ENCODE results near the gene CEP83.

CEP83 gene

DNA sequence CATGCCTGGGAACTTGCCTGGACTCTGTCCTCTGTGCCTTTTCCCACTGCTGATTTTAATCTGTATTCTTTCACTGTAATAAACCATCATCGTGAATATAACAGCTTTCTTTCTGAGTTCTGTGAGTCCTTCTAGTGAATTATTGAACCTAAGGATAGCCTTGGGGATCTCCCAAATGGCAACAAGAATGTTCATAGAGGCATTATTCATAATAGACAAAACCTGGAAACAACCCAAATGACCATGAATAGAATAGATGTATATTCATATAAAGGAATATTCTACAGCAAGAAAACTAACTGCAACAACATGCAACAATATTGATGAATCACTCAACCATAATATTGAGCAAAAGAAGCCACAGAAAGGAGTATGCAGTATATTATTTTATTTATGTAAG lies 44.7 kb upstream of the CEP83 start:
- no peak overlapping the region for H2AFZ ChIP-seq (ENCODE audit: low read depth, low read length, severe bottlenecking)
- no peak overlapping the region for H3K4me3 ChIP-seq (ENCODE audit: insufficient read depth, low read length, poor library complexity, severe bottlenecking)
- no peak overlapping the region for H3K9ac ChIP-seq (ENCODE audit: low read length)
- no peaks in the 10 kb centered on the region for H3K9me3 ChIP-seq (ENCODE audit: insufficient read depth, low read length)
- no peaks in the 10 kb centered on the region for H3K27me3 ChIP-seq (ENCODE audit: low read length)
- no peak overlapping the region for H3K4me2 ChIP-seq (ENCODE audit: low read depth, low read length, poor library complexity, severe bottlenecking)
- no peaks in the 10 kb centered on the region for H3K36me3 ChIP-seq (ENCODE audit: low read length)
- no peaks in the 10 kb centered on the region for H3K9me2 ChIP-seq (replicated peaks; ENCODE audit: insufficient read depth, low read length)
- no peaks in the 10 kb centered on the region for H3K79me2 ChIP-seq (ENCODE audit: insufficient read depth, low read length)
- H3F3A ChIP-seq (ENCODE audit: insufficient read depth), result no peaks in the 10 kb centered on the region
- no peaks in the 10 kb centered on the region for H4K20me1 ChIP-seq (ENCODE audit: low read depth, low read length)
- TF ChIP-seq EZH2phosphoT487 (conservative IDR thresholded peaks at IDR 0.05; ENCODE audit: low read length), result no peak
- TF ChIP-seq, protein P1, sequence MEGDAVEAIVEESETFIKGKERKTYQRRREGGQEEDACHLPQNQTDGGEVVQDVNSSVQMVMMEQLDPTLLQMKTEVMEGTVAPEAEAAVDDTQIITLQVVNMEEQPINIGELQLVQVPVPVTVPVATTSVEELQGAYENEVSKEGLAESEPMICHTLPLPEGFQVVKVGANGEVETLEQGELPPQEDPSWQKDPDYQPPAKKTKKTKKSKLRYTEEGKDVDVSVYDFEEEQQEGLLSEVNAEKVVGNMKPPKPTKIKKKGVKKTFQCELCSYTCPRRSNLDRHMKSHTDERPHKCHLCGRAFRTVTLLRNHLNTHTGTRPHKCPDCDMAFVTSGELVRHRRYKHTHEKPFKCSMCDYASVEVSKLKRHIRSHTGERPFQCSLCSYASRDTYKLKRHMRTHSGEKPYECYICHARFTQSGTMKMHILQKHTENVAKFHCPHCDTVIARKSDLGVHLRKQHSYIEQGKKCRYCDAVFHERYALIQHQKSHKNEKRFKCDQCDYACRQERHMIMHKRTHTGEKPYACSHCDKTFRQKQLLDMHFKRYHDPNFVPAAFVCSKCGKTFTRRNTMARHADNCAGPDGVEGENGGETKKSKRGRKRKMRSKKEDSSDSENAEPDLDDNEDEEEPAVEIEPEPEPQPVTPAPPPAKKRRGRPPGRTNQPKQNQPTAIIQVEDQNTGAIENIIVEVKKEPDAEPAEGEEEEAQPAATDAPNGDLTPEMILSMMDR (IDR thresholded peaks at IDR 0.05; ENCODE audit: insufficient read depth, low read length, poor library complexity, severe bottlenecking), result no peak
- no peak overlapping the region for H3K27ac ChIP-seq (ENCODE audit: low read depth, low read length)

- TF ChIP-seq EZH2phosphoT487 (conservative IDR thresholded peaks at IDR 0.05; ENCODE audit: low read length), result no peak
- TF ChIP-seq, protein P1 (IDR thresholded peaks at IDR 0.05; ENCODE audit: insufficient read depth, low read length, poor library complexity, severe bottlenecking), result no peak
- Histone ChIP-seq H3K4me2 (ENCODE audit: low read depth, low read length, poor library complexity, severe bottlenecking) (no peak overlapping the region), H3F3A (ENCODE audit: insufficient read depth) (no peaks in the 10 kb centered on the region), H3K4me3 (ENCODE audit: insufficient read depth, low read length, poor library complexity, severe bottlenecking) (no peak overlapping the region), H3K9me2 (replicated peaks; ENCODE audit: insufficient read depth, low read length) (no peaks in the 10 kb centered on the region), H3K27me3 (ENCODE audit: low read length) (no peaks in the 10 kb centered on the region), H3K27ac (ENCODE audit: low read depth, low read length) (no peak overlapping the region), H3K9me3 (ENCODE audit: insufficient read depth, low read length) (peaks cover 3% of the 10 kb centered on the region; the same call in 1 of the 2 replicates), H3K9ac (ENCODE audit: low read length) (no peak overlapping the region), H3K79me2 (ENCODE audit: insufficient read depth, low read length) (no peaks in the 10 kb centered on the region), H4K20me1 (ENCODE audit: low read depth, low read length) (no peaks in the 10 kb centered on the region), H3K36me3 (ENCODE audit: low read length) (no peaks in the 10 kb centered on the region), H2AFZ (ENCODE audit: low read depth, low read length, severe bottlenecking) (no peak overlapping the region)
Observed at GRCh38 chr12:94503619-94504018, 44.0 kb upstream of the CEP83 start.

GRCh38 chr12:94500831-94501567 lies 41.3 kb upstream of the CEP83 start:
- H3K9me3 ChIP-seq (ENCODE audit: insufficient read depth, low read length), result peaks cover 13% of the 10 kb centered on the region; the same call in 1 of the 2 replicates
- TF ChIP-seq, protein P1 (IDR thresholded peaks at IDR 0.05; ENCODE audit: insufficient read depth, low read length, poor library complexity, severe bottlenecking), result no peak
- no peak for TF ChIP-seq EZH2phosphoT487 (conservative IDR thresholded peaks at IDR 0.05; ENCODE audit: low read length)

More at GRCh38 chr12:94500831-94501567, 41.3 kb upstream of the CEP83 start:
- Histone ChIP-seq H3K36me3 (ENCODE audit: low read length) (no peaks in the 10 kb centered on the region), H3K79me2 (ENCODE audit: insufficient read depth, low read length) (no peaks in the 10 kb centered on the region), H4K20me1 (ENCODE audit: low read depth, low read length) (no peaks in the 10 kb centered on the region), H3F3A (ENCODE audit: insufficient read depth) (no peaks in the 10 kb centered on the region), H2AFZ (ENCODE audit: low read depth, low read length, severe bottlenecking) (no peak overlapping the region), H3K4me2 (ENCODE audit: low read depth, low read length, poor library complexity, severe bottlenecking) (no peak overlapping the region), H3K9me2 (replicated peaks; ENCODE audit: insufficient read depth, low read length) (no peaks in the 10 kb centered on the region), H3K4me3 (ENCODE audit: insufficient read depth, low read length, poor library complexity, severe bottlenecking) (no peak overlapping the region), H3K9ac (ENCODE audit: low read length) (no peak overlapping the region), H3K27me3 (ENCODE audit: low read length) (no peaks in the 10 kb centered on the region), H3K27ac (ENCODE audit: low read depth, low read length) (no peak overlapping the region)
